Loucy (cell line): Measurements from ENCODE around the gene TMEM164.

Experiments used
- H2AFZ ChIP-seq: fragments of 200-600 bp; sonication (generic); 2 replicates; pipeline ENCODE4 v1.6.0; 2016; ENCODE audit warnings: antibody characterized with exemption, mild to moderate bottlenecking, low read length, moderate library complexity
- H3F3A ChIP-seq: fragments of 200-600 bp; 2 replicates; pipeline ENCODE4 v1.6.0; 2016; ENCODE audit warnings: antibody characterized with exemption, low read depth, mild to moderate bottlenecking
- H3K27me3 ChIP-seq: fragments of 200-600 bp; sonication (generic); 2 replicates; pipeline ENCODE4 v1.6.1; 2014; ENCODE audit warnings: low read length, mild to moderate bottlenecking; ENCODE audit not compliant: insufficient read depth, poor library complexity, severe bottlenecking
- H3K36me3 ChIP-seq: fragments of 200-600 bp; sonication (generic); 2 replicates; pipeline ENCODE4 v1.6.1; 2016; ENCODE audit warnings: low read length; ENCODE audit not compliant: insufficient read depth
- H3K4me1 ChIP-seq: fragments of 200-600 bp; sonication (generic); 2 replicates; pipeline ENCODE4 v1.5.1; 2014; ENCODE audit warnings: low read length, mild to moderate bottlenecking; ENCODE audit not compliant: insufficient read depth, poor library complexity, severe bottlenecking
- H3K4me2 ChIP-seq: fragments of 200-600 bp; sonication (generic); 2 replicates; pipeline ENCODE4 v1.6.0; 2014; ENCODE audit warnings: antibody characterized with exemption, low read length, low read depth, mild to moderate bottlenecking; ENCODE audit not compliant: poor library complexity, severe bottlenecking
- H3K4me3 ChIP-seq: fragments of 200-600 bp; sonication (generic); 2 replicates; pipeline ENCODE4 v1.5.1; 2014; ENCODE audit warnings: low read length, mild to moderate bottlenecking, mixed read lengths; ENCODE audit not compliant: poor library complexity, severe bottlenecking
- H3K79me2 ChIP-seq: fragments of 200-600 bp; sonication (generic); 2 replicates; pipeline ENCODE4 v1.6.1; 2014; ENCODE audit warnings: low read length; ENCODE audit not compliant: insufficient read depth
- H3K9ac ChIP-seq: fragments of 200-600 bp; sonication (generic); 2 replicates; pipeline ENCODE4 v1.6.0; 2014; ENCODE audit warnings: mild to moderate bottlenecking, low read depth, low read length, moderate library complexity; ENCODE audit not compliant: poor library complexity, severe bottlenecking
- H3K9me2 ChIP-seq: fragments of 200-600 bp; sonication (generic); replicated peaks from 2 replicates; pipeline ENCODE4 v1.6.1; 2016; ENCODE audit warnings: low read depth, low read length, mixed read lengths
- H3K9me3 ChIP-seq: fragments of 200-600 bp; sonication (generic); 2 replicates; pipeline ENCODE4 v1.6.1; 2014; ENCODE audit warnings: mild to moderate bottlenecking, antibody characterized with exemption, low read length, low read depth; ENCODE audit not compliant: insufficient read depth
- H4K20me1 ChIP-seq: fragments of 200-600 bp; sonication (generic); 2 replicates; pipeline ENCODE4 v1.6.0; 2014; ENCODE audit warnings: antibody characterized with exemption, low read length, mild to moderate bottlenecking; ENCODE audit not compliant: insufficient read depth, poor library complexity, severe bottlenecking
- CTCF ChIP-seq: fragments of 200-600 bp; sonication (generic); conservative IDR thresholded peaks from 2 replicates; pipeline ENCODE4 v1.5.1; 2014; ENCODE audit warnings: mild to moderate bottlenecking, antibody characterized with exemption, low read length
- EZH2phosphoT487 ChIP-seq: fragments of 200-600 bp; IDR thresholded peaks from 2 replicates; pipeline ENCODE4 v1.6.1; 2018; ENCODE audit warnings: antibody characterized with exemption, mild to moderate bottlenecking, moderate library complexity, borderline replicate concordance

Gene TMEM164

DNA sequence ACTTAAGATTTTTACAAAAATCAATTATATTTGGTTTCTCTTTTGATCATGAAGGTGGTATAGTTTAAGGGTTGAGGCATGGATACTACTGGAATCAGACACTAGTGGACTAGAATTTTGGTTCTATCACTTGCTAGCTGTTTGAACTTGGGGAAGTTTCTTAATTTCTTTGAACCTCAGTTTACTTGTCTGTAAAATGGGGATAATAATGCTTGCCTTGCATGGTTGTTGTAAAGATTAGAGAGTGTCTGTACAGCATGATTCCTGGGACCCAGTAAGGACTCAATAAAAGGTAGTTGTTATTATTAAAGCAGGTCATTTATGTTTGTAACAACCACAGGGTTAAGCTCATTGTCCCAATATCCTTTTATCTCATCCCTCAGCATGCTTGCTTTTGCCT is 36.0 kb downstream of the TMEM164 start:
- H3K27me3 ChIP-seq, result no peaks in the 10 kb centered on the region

DNA sequence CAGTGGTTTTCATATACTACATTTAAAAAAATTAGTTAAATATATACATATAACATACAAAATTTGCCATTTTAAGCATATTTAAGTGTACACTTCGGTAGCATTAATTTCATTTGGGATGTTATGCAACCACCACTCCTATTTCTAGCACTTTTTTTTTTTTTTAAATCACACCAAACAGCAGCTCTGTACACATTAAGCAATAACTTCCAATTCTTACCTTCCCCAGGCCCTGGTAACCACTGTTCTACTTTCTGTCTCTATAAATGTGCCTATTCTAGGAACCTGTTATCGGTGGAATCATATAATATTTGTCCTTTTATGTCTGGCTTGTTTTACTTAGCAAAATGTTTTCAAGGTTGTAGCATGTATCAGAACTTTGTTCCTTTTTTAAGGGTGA is 39.1 kb downstream of the TMEM164 start:
- Histone ChIP-seq H3K9me2 (no peaks in the 10 kb centered on the region), H4K20me1 (peaks cover 19% of the 10 kb centered on the region), H2AFZ (no peak overlapping the region), H3K4me3 (no peak overlapping the region), H3F3A (no peaks in the 10 kb centered on the region), H3K79me2 (peaks cover 94% of the 10 kb centered on the region), H3K9ac (no peak overlapping the region), H3K9me3 (no peaks in the 10 kb centered on the region), H3K36me3 (peaks cover 23% of the 10 kb centered on the region; the same call in 1 of the 2 replicates), H3K4me2 (no peak overlapping the region), H3K4me1 (peaks cover 3% of the 10 kb centered on the region), H3K27me3 (no peaks in the 10 kb centered on the region)
- TF ChIP-seq CTCF (no peak), EZH2phosphoT487 (no peak)

More for the DNA sequence above, 36.0 kb downstream of the TMEM164 start:
- H4K20me1 ChIP-seq, result peaks cover 11% of the 10 kb centered on the region
- no peaks in the 10 kb centered on the region for H3K9me3 ChIP-seq
- no peaks in the 10 kb centered on the region for H3K9me2 ChIP-seq
- H3K4me3 ChIP-seq, result no peak overlapping the region
- TF ChIP-seq CTCF (no peak), EZH2phosphoT487 (no peak)
- H3K4me1 ChIP-seq, result peaks cover 3% of the 10 kb centered on the region
- no peak overlapping the region for H3K4me2 ChIP-seq
- no peaks in the 10 kb centered on the region for H3F3A ChIP-seq
- peaks cover 16% of the 10 kb centered on the region; the same call in 1 of the 2 replicates for H3K36me3 ChIP-seq
- peaks cover 84% of the 10 kb centered on the region for H3K79me2 ChIP-seq
- H3K9ac ChIP-seq, result no peak overlapping the region
- H2AFZ ChIP-seq, result no peak overlapping the region

GRCh38 chrX:110042496-110042895 is 39.6 kb downstream of the TMEM164 start:
- H3F3A ChIP-seq, result no peaks in the 10 kb centered on the region
- H2AFZ ChIP-seq, result no peak overlapping the region
- H4K20me1 ChIP-seq, result peaks cover 19% of the 10 kb centered on the region
- H3K4me3 ChIP-seq, result no peak overlapping the region
- peaks cover 93% of the 10 kb centered on the region for H3K79me2 ChIP-seq
- H3K4me2 ChIP-seq, result no peak overlapping the region
- peaks cover 25% of the 10 kb centered on the region; the same call in 1 of the 2 replicates for H3K36me3 ChIP-seq
- TF ChIP-seq EZH2phosphoT487, result no peak
- TF ChIP-seq CTCF, result no peak
- peaks cover 3% of the 10 kb centered on the region for H3K4me1 ChIP-seq
- H3K9me3 ChIP-seq, result no peaks in the 10 kb centered on the region
- H3K9ac ChIP-seq, result no peak overlapping the region
- H3K27me3 ChIP-seq, result no peaks in the 10 kb centered on the region
- no peaks in the 10 kb centered on the region for H3K9me2 ChIP-seq
